ENCODE measurements around the gene GRM4.

GRM4 gene

DNA sequence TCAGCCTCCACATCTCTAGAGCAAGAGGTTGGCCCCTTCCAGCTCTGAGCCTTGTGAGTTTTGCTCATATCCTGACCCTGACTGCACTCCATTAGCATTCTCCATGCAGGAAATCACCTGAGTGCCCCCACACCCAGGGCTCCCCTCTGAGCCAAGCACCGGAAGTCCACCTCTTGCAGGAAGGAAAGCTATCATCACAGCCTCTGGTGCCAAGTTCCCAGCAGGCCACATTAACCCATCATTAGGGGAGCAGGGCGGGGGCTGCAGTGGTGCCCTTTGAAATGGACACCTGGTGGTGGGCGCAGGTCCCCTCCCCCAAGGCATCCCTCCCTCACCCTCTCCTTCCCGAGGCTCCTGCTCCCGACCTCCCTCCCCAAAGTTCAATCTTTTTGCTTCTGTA lies 16.1 kb downstream of the GRM4 start:
- TF ChIP-seq EZH2phosphoT487 (IDR thresholded peaks at IDR 0.05; ENCODE audit: low read length) = no peak
- TF ChIP-seq, protein P1, sequence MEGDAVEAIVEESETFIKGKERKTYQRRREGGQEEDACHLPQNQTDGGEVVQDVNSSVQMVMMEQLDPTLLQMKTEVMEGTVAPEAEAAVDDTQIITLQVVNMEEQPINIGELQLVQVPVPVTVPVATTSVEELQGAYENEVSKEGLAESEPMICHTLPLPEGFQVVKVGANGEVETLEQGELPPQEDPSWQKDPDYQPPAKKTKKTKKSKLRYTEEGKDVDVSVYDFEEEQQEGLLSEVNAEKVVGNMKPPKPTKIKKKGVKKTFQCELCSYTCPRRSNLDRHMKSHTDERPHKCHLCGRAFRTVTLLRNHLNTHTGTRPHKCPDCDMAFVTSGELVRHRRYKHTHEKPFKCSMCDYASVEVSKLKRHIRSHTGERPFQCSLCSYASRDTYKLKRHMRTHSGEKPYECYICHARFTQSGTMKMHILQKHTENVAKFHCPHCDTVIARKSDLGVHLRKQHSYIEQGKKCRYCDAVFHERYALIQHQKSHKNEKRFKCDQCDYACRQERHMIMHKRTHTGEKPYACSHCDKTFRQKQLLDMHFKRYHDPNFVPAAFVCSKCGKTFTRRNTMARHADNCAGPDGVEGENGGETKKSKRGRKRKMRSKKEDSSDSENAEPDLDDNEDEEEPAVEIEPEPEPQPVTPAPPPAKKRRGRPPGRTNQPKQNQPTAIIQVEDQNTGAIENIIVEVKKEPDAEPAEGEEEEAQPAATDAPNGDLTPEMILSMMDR (IDR thresholded peaks at IDR 0.05; ENCODE audit: low read length) = no peak
- TF ChIP-seq EZH2 (optimal IDR thresholded peaks at IDR 0.05; ENCODE audit: low read depth, low read length) = no peak
- Histone ChIP-seq H3K9me2 (replicated peaks; ENCODE audit: insufficient read depth, low read length) (no peaks in the 10 kb centered on the region), H3K4me3 (ENCODE audit: low read length) (no peak overlapping the region), H3K9ac (ENCODE audit: low read length) (no peak overlapping the region), H3K4me2 (ENCODE audit: low read depth, low read length) (no peak overlapping the region), H3K79me2 (ENCODE audit: low read length) (no peaks in the 10 kb centered on the region), H2AFZ (ENCODE audit: low read length) (no peak overlapping the region), H3K27me3 (replicated peaks; ENCODE audit: insufficient read depth, low read length) (peaks cover 64% of the 10 kb centered on the region), H4K20me1 (ENCODE audit: insufficient read depth, low read length) (no peaks in the 10 kb centered on the region), H3F3A (ENCODE audit: insufficient read depth, low read length) (no peaks in the 10 kb centered on the region), H3K27ac (ENCODE audit: low read length) (no peak overlapping the region), H3K4me1 (ENCODE audit: low read length) (no peaks in the 10 kb centered on the region), H3K9me3 (replicated peaks; ENCODE audit: insufficient read depth, low read length) (no peaks in the 10 kb centered on the region), H3K36me3 (replicated peaks; ENCODE audit: insufficient read depth, low read length) (no peaks in the 10 kb centered on the region)
- DNase-seq = no peak

DNA sequence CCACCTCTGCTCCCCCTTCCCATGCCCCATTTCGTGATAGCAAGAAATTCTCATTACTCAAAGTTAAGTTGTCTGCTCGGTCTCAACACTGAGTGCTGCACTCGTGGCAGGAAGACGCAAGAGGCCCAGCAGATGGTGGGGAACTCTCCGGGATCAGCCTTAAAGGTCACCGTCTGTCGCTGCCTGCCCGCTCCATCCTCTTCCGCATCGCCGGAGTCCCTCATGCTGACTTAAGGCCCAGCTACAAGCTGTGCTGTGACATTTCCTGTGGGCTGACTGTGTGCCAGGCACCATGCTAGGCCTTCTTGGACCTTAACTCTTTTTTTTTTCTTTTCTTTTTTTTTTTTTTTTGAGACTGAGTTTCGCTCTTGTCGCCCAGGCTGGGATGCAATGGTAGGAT lies 17.8 kb downstream of the GRM4 start:
- Histone ChIP-seq H3K27ac (ENCODE audit: low read length) (no peak overlapping the region), H3K79me2 (ENCODE audit: low read length) (no peaks in the 10 kb centered on the region), H3K4me3 (ENCODE audit: low read length) (no peak overlapping the region), H3F3A (ENCODE audit: insufficient read depth, low read length) (no peaks in the 10 kb centered on the region), H4K20me1 (ENCODE audit: insufficient read depth, low read length) (no peaks in the 10 kb centered on the region), H3K27me3 (replicated peaks; ENCODE audit: insufficient read depth, low read length) (peaks cover 67% of the 10 kb centered on the region), H3K4me1 (ENCODE audit: low read length) (no peaks in the 10 kb centered on the region), H3K4me2 (ENCODE audit: low read depth, low read length) (no peak overlapping the region), H3K9me3 (replicated peaks; ENCODE audit: insufficient read depth, low read length) (no peaks in the 10 kb centered on the region), H3K36me3 (replicated peaks; ENCODE audit: insufficient read depth, low read length) (no peaks in the 10 kb centered on the region), H3K9me2 (replicated peaks; ENCODE audit: insufficient read depth, low read length) (no peaks in the 10 kb centered on the region), H2AFZ (ENCODE audit: low read length) (no peak overlapping the region), H3K9ac (ENCODE audit: low read length) (no peak overlapping the region)
- TF ChIP-seq, protein P1 (IDR thresholded peaks at IDR 0.05; ENCODE audit: low read length) = no peak
- no peak for TF ChIP-seq EZH2phosphoT487 (IDR thresholded peaks at IDR 0.05; ENCODE audit: low read length)
- no peak for TF ChIP-seq EZH2 (optimal IDR thresholded peaks at IDR 0.05; ENCODE audit: low read depth, low read length)
- no peak for DNase-seq

DNA sequence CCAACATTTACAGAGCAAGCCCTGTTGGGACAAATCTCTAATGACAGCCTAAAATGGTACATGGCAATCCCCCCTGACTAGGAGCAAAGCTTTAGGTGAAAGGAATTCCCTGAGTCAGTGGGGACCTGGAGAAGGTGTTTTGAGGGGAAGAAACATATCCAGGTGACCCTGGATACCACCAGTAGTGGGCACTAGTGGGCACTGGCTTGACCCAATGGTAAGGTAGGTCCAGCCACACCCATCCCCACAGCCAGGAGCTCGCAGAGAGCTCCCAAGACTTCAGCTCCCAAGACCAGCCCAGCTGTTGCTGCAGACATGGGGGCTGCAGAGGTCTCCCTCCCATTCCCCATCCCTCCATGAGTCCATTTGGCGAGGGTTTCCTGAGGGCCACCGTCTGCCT lies 19.5 kb downstream of the GRM4 start:
- H4K20me1 ChIP-seq (ENCODE audit: insufficient read depth, low read length) = no peaks in the 10 kb centered on the region
- no peak overlapping the region for H3K4me3 ChIP-seq (ENCODE audit: low read length)
- no peak overlapping the region for H3K4me2 ChIP-seq (ENCODE audit: low read depth, low read length)
- H3K27me3 ChIP-seq (replicated peaks; ENCODE audit: insufficient read depth, low read length) = peaks cover 72% of the 10 kb centered on the region
- H3K4me1 ChIP-seq (ENCODE audit: low read length) = no peaks in the 10 kb centered on the region
- no peaks in the 10 kb centered on the region for H3K9me2 ChIP-seq (replicated peaks; ENCODE audit: insufficient read depth, low read length)
- H3F3A ChIP-seq (ENCODE audit: insufficient read depth, low read length) = no peaks in the 10 kb centered on the region
- H2AFZ ChIP-seq (ENCODE audit: low read length) = no peak overlapping the region
- H3K79me2 ChIP-seq (ENCODE audit: low read length) = no peaks in the 10 kb centered on the region
- TF ChIP-seq, protein P1 (IDR thresholded peaks at IDR 0.05; ENCODE audit: low read length) = no peak
- no peak for TF ChIP-seq EZH2 (optimal IDR thresholded peaks at IDR 0.05; ENCODE audit: low read depth, low read length)
- TF ChIP-seq EZH2phosphoT487 (IDR thresholded peaks at IDR 0.05; ENCODE audit: low read length) = no peak
- H3K9ac ChIP-seq (ENCODE audit: low read length) = no peak overlapping the region
- DNase-seq = no peak
- no peaks in the 10 kb centered on the region for H3K9me3 ChIP-seq (replicated peaks; ENCODE audit: insufficient read depth, low read length)
- no peak overlapping the region for H3K27ac ChIP-seq (ENCODE audit: low read length)
- no peaks in the 10 kb centered on the region for H3K36me3 ChIP-seq (replicated peaks; ENCODE audit: insufficient read depth, low read length)
